GM21526 (cell line): Measurements from ENCODE around the gene ERCC8.

ENCODE experiments used
- ATAC-seq: cut with Tn5 transposase; IDR thresholded peaks from one replicate; pipeline ENCODE4 v1.9.1; 2021; ENCODE audit warnings: moderate library complexity; ENCODE audit not compliant: unreplicated experiment, low FRiP score

Gene ERCC8

GRCh38 chr5:60842871-60843385 is 101.9 kb downstream of the ERCC8 start:
- no peak for ATAC-seq

- no peak for ATAC-seq
Measured at GRCh38 chr5:60841361-60841760, 103.5 kb downstream of the ERCC8 start.

- no peak for ATAC-seq
Measured at GRCh38 chr5:60836131-60836530, 108.7 kb downstream of the ERCC8 start.

DNA sequence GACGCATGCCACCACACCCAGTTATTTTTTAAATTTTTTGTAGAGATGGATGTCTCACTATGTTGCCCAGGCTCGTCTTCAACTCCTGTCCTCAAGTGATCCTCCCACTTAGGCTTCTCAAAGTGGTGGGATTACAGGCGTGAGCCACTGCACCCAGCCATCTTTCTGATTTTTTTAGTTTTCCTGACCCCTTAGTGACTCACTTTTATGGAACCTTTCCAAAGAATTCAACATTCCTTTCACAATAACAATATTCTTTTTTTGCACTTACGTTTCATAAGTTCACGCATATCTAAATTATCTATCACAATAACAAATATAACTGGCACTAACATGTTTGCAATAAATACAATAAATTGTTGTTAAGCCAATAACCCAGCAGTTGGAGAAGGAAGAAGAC is 109.3 kb downstream of the ERCC8 start:
- ATAC-seq: no peak

DNA sequence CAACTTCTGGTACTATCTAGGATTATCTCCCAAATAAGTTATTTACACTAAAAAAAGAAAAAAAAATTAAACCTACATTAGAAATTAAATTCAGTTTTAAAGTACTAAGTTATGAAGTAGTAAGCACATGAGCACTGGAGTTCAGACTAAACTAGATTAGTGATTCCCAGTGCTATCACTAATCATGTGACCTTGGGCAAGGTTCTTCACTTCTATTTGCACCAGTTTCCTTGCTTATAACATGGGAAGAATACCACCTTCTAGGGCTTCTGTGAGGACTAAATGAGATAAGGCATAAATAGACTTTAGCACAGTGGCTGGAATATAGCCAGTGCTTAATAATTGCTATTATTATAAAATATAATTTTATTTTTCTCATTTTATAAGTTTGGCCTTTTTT is 111.3 kb downstream of the ERCC8 start:
- no peak for ATAC-seq

GRCh38 chr5:60830581-60831127 is 114.2 kb downstream of the ERCC8 start:
- no peak for ATAC-seq

DNA sequence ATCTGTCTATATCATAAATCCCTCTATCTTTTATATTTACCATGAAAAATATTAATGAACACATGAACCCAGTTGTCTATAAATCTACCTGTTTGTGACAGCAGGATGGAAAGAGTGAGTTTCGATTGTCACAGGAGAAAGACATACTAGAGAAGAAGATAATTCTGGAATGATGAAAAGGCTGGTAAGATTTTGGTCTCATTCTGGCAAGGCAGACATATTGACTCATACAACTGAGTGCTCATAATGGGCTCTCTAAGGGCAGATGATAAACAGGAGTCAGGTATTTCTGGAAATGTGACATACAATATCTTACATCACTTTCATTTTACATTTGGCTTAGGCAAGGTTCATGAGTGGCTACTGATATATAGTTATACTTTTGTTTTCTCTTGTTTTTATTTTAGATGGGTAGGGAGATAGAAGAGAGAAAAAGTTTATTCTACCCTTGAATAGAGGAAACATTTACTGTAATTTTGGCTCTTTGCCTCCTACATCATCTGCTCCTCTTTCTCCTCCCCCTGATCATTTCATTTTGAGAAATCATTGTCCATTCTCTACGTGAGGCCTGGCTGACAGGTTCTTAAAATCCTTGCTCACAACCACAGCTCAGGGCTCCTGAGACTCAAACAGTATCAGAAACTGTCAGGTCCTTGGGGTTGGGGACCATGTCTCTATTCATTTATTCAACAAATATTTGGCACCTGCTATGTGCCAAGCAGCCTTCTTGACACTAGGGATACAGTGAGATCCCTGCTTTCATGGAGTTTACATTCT is 115.2 kb downstream of the ERCC8 start:
- ATAC-seq: no peak

DNA sequence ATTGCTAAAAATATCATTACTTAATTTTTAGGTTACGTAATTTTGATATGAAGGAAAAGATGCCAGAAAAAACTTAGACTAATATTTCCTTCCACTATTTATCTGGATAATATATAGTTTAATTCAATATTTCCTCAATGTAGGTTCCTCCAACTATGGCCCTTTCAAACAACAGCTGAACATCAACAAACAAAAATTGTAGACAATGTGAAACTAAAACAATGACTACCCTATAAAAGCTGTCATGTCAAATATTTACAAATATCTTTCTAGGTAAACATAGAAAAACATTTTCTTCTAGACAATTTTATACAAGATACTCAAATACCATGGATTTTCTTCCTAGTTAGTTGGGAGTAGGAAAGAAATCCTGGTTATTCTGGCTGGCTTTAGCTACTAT is 117.7 kb downstream of the ERCC8 start:
- ATAC-seq: no peak

DNA sequence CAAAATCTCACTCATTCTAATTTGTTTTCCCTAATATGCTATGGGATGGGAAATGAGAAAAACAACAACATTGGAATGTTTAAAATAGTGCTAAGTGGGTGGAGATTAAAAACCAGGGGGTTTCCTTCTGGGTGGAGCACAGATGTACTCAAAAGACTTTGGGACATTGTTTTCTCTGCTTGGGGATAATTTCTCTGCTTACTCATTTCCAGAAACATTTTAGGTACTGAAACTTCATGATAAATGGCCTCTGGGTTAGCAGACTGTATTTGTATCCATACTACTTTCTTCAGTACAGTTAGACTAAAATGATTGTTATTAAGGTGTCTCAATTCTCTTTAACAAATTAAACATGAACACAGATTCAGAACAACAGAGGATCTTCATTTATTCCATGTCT is 118.2 kb downstream of the ERCC8 start:
- peak; percentile 73 for ATAC-seq
